HUDEP-2 (cell line): ENCODE data around the gene COL23A1.

ENCODE experiments used
- DNase-seq, 76 experiments: peaks; one replicate each; lab custom pipeline; 2025; ENCODE audit not compliant: unreplicated experiment in 76 of 76; lab: John Stamatoyannopoulos, UW

Gene COL23A1

DNA sequence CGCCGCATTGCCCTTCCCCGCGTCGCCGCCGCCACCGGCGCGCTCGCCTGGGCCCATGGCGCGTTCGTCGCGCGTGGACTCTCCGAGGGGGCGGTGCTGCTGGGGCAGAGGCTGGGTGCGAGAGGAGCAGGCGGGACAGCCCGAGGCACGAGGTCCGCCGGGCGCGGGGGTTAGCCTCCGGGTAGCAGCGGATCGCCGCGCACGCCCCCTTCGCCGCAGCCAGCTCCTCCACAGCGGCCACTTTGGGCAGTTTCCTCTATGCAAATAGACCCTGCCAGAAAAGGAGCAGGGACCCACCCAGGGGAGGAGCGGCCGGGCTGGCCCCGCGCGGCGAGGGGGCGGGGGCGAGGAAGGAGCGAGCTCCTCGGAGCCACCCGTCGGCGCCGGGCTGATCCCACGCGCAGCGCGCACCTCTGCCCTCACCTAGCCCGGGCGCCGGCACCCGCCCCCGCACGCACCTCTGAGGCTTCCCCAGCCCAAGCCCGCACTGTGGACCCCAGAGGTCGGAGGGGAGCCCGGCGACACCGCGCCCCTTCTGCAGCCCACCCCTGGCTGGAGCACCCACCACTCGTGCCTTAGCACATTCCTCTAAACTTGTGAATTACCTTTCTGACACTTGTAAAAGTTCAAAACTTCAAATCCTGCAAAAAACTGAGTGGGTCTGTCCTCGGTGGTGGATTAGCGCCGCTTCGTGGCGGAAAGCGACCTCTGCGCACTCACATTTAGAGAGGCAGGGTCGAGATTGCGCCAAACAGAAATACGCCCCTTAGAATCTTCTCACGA, at the start of gene COL23A1:
TSS of gene COL23A1 (minus strand) at position 253 of the 783 bp plus-strand sequence.
- peak in 25 of 76 experiments; percentile 1 to 34 (median 12) for DNase-seq

DNA sequence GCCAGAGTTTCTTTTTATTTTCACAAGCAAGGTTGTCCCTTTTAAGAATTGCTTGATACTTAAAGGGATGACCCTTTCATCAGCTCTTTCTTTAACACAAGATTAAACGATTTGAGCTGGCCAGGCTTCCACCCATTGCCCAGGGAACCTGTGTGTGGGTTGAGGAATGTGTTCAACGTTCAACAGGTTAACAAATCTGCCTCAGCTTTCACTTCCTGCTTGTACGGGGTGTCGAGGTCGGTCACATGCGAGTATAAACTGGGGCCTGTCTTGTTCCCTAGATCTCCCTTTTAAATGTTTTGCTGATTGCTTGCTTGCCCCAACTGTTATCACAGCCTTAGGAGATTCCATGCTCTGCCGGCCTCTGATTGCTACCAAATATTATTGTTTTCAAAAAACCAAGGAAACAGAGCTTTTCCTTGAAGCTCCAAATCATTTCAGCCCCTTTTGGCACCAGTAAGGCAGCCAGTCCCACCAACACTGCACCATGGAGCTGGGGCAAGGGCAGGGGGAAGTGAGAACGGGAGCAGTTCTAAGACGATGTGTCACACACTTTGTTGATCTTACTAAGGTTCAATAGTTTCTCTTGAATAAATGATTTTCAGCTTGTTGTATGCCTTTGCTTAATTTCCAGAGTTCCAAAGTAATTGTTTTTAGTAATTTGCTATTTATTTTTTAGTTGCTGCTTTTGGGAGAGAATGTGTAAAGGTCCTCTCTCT, 47.3 kb upstream of the COL23A1 start:
- no peak for DNase-seq

DNA sequence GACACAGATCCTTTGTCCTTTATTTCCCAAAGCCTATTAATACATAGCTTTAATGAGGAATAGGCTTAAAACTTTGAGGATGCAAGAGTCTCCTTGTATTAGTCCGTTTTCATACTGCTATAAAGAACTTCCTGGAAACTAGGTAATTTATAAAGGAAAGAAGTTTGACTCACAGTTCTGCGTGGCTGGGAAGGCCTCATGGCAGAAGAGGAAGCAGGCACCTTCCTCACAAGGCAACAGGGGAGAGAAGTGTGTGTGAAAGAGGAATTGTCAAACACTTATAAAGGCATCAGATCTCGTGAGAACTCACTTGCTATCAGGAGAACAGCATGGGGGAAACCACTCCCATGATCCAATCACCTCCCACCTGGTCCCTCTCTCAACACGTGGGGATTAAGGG, 42.1 kb upstream of the COL23A1 start:
- no peak for DNase-seq

DNA sequence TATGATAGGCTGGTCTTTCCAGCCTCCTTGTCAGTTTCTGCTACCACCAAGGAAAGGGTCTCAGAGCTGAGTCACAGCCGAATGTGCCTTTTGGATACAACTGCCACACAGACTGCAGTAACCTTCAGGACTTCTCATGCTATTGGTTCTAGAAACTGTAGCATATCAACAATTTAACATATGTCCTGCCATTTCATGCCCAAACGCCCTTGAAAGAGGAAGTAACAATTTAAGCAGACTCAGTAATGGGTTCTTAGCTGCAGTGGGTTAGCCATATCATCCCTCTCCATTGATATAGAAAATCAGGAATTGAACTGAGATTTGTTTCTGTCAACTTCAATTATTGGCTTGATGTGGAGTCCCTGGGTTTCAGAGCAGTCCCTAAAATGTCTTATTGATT, 40.8 kb upstream of the COL23A1 start:
- no peak for DNase-seq

DNA sequence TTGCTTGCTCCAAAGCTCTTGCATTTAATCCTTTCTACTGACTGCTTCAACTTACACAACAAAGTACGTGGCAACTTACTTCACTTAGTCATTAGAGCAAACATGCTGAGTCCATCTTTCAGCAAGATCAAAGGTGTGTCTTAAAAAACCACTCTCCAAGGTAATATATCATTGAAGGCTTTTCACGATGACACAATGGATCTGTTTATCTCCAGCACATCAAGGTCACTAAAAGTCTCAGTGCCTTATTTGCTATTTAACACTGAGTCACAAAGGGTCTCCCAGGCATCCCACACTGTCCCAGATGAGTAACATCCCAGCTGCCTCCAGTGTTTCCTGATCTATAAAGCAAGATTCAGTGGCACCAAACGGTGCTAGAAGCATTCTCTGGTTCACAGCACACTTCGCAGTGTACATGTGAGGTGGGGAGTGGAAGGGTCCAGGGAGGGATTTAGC, 40.3 kb upstream of the COL23A1 start:
- DNase-seq = no peak

DNA sequence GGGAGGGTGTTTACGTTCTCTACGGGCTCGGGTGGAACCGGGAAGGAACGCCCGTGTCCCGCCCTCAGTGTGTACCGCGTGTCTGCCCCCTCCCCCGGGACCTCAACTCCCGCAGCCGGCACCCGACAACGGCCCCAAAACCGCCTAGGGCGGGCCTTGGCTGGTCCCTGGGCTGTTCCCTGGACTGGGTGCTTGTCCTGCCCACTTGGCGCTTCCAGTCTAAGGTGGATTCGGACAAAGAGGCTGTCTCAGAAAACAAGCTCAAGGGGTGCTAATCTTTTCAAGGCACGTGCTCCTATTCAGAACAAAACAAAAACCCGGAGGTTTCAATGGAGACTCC, 37.0 kb upstream of the COL23A1 start:
- DNase-seq = peak in 7 of 76 experiments; percentile 23 to 61 (median 55)

DNA sequence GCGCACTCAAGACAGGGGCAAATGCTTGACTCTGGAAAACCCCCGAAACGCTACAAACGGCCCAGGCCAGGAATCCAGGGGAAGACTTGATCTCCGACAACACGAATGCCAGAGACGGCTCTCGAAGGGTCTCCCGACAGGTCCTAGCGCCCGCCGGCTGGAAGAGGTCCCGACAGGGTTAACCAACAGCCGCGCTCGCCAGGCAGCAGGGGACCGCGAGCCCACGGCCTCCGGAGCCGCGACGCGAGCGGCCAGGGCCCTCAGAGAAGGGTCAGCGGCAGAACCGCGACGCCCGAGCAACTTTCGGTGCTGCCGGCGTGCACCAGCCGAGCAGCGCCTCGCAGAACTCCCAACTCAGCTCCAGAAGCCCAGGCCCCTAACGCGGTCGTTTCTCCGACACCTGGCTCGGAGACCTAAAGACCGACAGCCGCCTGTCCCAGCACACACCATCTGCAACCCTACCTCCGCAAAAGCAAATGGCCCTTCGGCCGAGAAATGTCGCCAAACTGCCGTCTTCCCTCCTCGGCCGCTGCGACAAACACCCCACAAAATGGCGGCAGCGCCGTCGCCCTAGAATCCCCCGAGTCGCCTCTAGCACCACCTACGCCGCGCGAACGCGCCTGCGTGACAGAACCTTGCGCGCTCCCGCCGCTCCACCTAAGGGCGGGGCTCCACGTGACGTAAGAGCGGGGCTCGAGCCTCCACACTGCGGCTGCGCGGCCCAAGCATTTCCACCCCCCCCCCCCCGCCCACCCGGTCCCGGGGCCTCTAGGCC, 36.5 kb upstream of the COL23A1 start, which contains the start of gene CLK4:
TSS of gene CLK4 (minus strand) at position 567 of the 775 bp plus-strand sequence. CDS start 3,634 bp downstream, outside the sequence.
- peak in 75 of 76 experiments; percentile 23 to 94 (median 88) for DNase-seq

DNA sequence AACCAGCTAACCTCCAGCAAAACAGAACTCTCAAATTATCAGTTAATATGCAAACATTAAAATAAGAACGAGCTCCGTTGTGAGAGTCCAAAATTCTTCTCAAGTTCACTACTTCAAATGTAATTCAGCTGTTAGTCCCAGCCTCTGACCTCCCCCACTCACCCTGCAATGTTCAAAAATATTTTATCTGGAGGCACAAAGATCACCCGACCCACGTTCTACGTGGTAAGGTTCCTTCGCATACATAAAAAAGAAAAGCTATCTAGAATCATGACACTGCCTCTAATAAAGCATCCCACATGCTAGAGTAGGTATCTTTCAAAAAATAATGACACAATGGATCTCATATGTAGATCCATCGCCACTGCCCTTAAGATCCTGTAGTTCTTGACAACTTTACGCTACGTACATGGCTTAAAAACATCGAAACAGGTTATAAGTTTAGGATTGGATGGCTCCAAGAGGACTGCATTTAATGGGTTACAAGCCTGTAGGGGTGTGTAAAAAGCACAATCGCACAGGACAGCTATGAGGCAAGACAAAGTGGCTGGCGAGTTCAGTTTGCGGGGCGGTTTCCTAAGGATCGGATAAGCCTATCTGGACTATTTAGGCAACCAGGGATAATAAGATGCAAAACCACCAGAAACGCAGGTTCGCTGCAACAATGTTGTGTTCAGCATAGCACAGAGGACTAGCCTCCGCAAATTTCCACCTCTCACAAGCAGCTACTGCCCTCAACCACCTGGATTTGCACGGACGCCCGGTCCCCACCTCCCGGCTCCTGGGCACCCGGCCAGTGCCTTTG, 35.7 kb upstream of the COL23A1 start:
- peak in 20 of 76 experiments; percentile 6 to 60 (median 38) for DNase-seq

DNA sequence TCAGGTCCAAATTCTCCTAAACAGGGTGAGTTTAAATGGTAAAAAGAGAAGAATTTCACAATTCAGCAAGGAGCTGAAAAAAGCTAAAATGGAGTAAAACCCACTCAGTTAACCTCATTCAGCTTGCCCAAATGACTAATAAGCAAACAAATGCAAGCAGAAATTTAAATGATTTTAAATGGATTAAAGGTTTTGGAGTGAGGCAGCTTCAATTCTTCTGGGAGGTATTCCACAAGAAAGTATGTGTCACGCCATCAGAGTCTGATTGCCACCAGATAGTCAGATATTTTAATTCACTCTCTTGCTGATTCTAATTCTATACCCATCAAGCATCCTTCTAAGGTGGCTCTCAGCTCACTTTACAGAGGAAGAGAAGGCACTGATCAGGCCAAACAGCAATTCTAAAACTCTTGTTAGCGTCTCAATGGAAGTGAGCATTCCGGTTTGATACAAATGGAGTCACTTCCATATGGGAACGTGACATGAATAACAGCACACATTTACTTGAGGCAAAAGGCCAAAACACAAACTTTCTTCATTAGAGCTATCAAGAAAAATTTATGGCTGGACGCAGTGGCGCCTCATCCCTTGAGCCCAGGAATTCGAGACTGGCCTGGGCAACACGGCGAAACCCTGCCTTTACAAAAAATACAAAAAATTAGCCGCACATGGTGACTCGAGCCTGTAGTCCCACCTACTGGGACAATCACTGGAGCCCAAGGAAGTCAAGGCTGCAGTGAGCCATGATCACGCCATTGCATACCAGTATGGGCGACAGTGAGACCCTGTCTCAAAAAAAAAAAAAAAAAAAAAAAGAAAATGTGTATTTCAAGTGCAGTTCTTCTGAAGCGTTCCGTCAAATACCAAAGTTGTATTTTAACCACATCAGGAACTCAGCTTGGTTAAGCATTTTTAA, 34.7 kb upstream of the COL23A1 start:
- peak in 2 of 76 experiments; percentile 8 to 13 for DNase-seq

DNA sequence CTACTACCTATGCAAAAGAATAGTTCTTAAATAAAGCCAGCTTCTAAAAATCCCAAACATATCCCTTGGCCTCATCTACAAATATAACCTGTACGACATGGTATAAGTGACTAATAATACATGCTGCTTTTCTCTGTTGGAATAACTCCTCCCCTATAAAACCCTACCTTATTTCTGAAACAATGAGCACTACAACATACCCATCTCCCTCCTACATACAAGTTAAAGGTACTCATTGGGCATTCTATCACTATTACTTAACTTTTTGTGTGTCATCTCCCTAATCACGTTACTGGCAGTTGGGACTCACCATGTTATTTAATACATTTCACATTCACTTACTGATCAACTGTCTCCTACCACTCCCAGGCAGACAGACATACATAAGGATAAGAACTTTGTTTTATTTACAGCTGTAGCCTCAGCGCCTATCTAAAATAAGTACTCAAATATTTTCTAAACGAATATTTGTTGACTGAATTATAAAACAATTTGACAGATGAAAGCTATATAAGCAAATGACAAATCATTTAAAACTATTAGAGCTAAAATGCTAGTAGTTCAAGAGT, 32.6 kb upstream of the COL23A1 start:
- no peak for DNase-seq

DNA sequence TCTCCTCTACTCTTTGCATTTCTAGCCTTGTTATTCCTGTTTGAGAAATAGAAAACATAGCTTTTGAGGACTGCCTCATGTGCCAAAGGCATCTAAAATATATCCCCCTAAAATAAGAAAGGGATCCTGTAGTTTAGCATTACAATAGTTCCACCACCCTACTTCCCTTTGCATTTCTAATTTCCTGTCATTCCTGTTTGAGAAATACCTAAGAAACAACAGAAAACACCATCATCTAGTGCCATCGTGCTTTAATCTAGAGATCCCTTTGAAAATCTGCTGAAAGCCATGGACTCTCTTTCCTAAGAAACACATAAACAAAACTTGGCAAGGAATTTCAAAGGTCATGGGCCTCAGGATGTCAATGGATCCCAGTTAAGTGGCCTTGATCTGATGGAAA, 29.2 kb upstream of the COL23A1 start:
- no peak for DNase-seq

DNA sequence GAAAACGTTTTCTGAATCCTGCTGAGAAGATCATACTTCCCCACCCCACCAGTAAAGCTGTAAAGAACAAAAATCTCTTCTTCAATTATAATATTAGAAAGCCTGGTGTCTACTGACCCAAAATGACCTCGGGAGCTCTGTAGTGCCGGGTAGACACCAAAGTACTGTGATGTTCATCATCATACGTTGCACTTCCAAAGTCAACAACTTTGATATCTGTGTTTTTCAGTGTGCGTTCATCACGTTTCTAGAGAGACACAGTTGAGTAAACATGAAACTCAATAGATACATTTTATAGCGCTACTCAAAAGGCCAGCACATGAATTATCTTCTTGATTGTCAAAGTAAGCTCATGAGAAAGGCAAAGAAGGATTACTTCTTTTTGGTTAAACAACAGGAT, 22.1 kb upstream of the COL23A1 start:
- DNase-seq = no peak

DNA sequence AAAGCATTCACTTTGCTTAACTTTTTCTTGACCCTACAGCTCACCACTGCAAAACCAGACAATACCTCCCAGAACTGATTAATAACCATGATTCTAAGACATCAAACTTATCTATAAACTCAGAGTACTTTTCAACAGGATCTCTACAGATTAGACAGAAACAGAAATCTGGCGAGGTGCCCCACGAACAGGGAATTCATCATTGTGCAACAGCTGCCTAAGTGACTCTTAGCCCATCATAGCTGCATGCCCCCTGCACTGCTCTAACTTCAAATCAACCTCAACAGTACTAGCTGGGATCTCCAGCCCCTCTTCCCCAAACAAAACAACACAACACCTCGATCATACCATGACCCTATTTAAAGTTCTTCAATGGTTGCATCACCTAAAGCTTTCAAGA, 16.1 kb upstream of the COL23A1 start:
- no peak for DNase-seq

DNA sequence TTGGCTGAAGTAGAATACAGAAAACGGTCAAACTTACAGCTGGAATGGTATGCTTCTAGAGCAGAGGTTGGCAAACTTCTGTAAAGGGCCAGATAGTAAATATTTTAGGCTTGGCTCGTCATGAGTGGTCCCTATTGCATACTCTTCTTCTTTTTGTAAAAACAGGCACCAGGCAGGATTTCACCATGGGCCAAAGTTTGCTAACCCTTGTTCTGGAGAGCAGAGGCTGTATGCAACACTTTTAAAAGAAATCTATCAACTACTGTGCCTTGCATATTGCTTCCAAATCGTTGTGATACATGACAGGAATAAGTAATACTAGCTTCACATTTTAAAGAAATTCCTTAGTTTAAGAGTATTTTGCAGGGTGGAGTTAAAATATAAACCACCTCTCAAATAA, 15.6 kb upstream of the COL23A1 start:
- no peak for DNase-seq

DNA sequence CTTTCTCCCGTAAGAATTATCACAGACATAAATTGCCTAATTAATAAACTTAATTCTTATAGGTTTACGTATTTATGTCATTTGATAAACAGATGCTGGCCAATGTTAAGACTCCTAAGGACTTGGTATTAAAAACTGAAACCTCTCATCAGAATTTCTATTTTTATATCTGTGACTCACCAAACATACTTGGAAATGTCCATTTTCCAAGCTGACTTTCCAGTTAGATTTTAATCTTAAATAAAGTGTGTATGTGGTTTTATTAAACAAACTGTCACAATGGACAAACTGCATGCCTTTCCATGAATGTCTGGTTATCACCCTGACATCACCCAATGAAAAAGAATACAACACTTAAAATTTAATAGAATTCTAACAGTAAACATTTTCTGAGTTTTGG, 12.6 kb upstream of the COL23A1 start:
- no peak for DNase-seq

DNA sequence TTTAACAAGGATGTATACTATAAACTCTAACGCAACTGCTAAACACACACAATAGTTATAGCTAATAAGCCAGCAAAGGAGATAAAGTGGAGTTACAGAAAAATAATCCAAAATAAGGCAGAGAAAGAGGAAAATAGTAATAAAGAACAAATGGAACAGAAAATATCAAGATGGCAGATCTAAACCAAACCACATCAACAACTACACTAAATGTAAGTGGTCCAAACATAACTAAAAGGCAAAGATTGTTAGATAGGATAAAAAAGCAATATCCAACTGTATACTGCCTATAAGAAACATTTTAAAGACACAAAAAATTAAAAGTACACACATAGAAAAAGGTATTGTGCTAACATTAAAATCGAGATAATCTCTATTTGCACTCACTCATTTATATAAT, 5.6 kb upstream of the COL23A1 start:
- DNase-seq = no peak

DNA sequence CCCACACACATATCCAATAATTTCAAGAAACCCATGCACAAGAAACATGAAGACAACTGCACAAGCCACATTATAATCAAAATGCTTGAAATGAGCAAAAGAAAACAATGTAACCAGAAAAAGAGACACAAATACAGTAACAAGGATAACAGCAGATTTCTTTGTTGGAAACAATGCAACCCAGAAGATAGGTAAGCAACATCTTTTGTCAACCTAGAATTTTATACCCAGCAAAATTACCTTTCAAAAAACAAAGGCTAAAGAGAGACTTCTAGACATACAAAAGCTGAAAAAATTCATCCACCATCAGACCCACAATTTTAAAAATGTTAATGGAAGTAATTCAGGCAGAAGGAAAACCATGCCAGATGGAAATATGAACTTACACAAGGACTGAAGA, 5.0 kb upstream of the COL23A1 start:
- no peak for DNase-seq

DNA sequence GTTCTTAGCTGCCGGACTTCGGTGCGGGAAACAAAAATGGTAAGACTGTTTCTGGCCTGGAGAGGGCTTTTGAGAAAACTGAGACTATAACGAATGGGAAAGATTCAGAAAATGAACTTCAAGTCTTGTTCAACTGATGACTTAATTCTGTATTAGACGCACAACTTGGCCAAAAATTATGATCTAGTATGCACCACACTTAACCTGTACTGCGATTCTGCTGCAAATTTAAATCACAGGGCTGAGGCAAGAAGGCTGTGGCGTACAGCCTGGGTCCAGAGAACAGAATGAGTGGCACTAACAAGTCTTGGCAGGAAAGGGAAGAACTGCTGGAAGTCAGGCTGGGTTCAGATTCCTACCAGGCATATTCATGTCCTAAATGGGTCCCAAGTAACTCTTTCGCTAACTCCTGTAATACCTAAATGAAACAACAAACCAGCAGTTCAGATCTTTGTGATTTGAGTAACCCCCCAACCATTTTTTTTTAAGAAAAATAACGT, 781 bp upstream of the COL23A1 start:
- no peak for DNase-seq
